Measurements from ENCODE around the gene DDX56.
A peak's percentile ranks its signal among the peaks of the same experiment; 100 is the strongest.

DDX56 gene

GRCh38 chr7:44573464-44574286 is at the start of gene DDX56:
Gene DDX56 (minus strand): TSS chr7:44573908. CDS start chr7:44573895, 13 bp downstream.
- peak; percentile 76 to 94 for DNase-seq (ENCODE audit: low read depth in 1 of 2, low spot score in 1 of 2)

- DNase-seq (ENCODE audit: low read depth in 1 of 2, low spot score in 1 of 2), result no peak
Observed at GRCh38 chr7:44622342-44623151, 48.8 kb upstream of the DDX56 start.

- no peak for DNase-seq (ENCODE audit: low read depth in 1 of 2, low spot score in 1 of 2)
Observed at GRCh38 chr7:44621750-44622103, 48.0 kb upstream of the DDX56 start.

GRCh38 chr7:44621034-44621749 is 47.5 kb upstream of the DDX56 start:
- no peak for DNase-seq (ENCODE audit: low read depth in 1 of 2, low spot score in 1 of 2)

GRCh38 chr7:44618753-44619152 is 45.0 kb upstream of the DDX56 start:
- DNase-seq (ENCODE audit: low read depth in 1 of 2, low spot score in 1 of 2), result no peak

- DNase-seq (ENCODE audit: low read depth in 1 of 2, low spot score in 1 of 2), result no peak
Observed at GRCh38 chr7:44618045-44618444, 44.3 kb upstream of the DDX56 start.

GRCh38 chr7:44617225-44617890 is 43.6 kb upstream of the DDX56 start:
- DNase-seq (ENCODE audit: low read depth in 1 of 2, low spot score in 1 of 2), result no peak

GRCh38 chr7:44616545-44616944 is 42.8 kb upstream of the DDX56 start:
- no peak for DNase-seq (ENCODE audit: low read depth in 1 of 2, low spot score in 1 of 2)

- DNase-seq (ENCODE audit: low read depth in 1 of 2, low spot score in 1 of 2), result no peak
Observed at GRCh38 chr7:44615793-44616192, 42.1 kb upstream of the DDX56 start.

GRCh38 chr7:44615149-44615611 is 41.5 kb upstream of the DDX56 start:
- DNase-seq (ENCODE audit: low read depth in 1 of 2, low spot score in 1 of 2), result no peak

- DNase-seq (ENCODE audit: low read depth in 1 of 2, low spot score in 1 of 2), result no peak
Observed at GRCh38 chr7:44609829-44610228, 36.1 kb upstream of the DDX56 start.

GRCh38 chr7:44608916-44609648 is 35.4 kb upstream of the DDX56 start:
- no peak for DNase-seq (ENCODE audit: low read depth in 1 of 2, low spot score in 1 of 2)

- no peak for DNase-seq (ENCODE audit: low read depth in 1 of 2, low spot score in 1 of 2)
Observed at GRCh38 chr7:44607141-44608068, 33.7 kb upstream of the DDX56 start.

- DNase-seq (ENCODE audit: low read depth in 1 of 2, low spot score in 1 of 2), result peak; percentile 99
Observed at GRCh38 chr7:44606341-44607140, 32.8 kb upstream of the DDX56 start, which contains the start of gene OGDH. Gene OGDH (plus strand): TSS chr7:44606627. CDS start chr7:44624344, 17,717 bp downstream.

GRCh38 chr7:44604941-44605340 is 31.2 kb upstream of the DDX56 start:
- DNase-seq (ENCODE audit: low read depth in 1 of 2, low spot score in 1 of 2), result no peak

- no peak for DNase-seq (ENCODE audit: low read depth in 1 of 2, low spot score in 1 of 2)
Observed at GRCh38 chr7:44603193-44603592, 29.5 kb upstream of the DDX56 start.

GRCh38 chr7:44602576-44602910 is 28.8 kb upstream of the DDX56 start:
- no peak for DNase-seq (ENCODE audit: low read depth in 1 of 2, low spot score in 1 of 2)

- DNase-seq (ENCODE audit: low read depth in 1 of 2, low spot score in 1 of 2), result no peak
Observed at GRCh38 chr7:44599222-44599621, 25.5 kb upstream of the DDX56 start.
